Measurements from ENCODE around the gene ASIC2. TPM values are rescaled to one million over a fixed set of nuclear protein-coding genes. Genes with fewer than 3 reads are reported as not detected.

ASIC2 gene
- total and polyA plus RNA-seq, 2 donors (not counting 3 experiments of a cell fraction or from before 2014, with no cell fraction given): not detected

GRCh38 chr17:33322063-33322462 is 29.0 kb upstream of the ASIC2 start:
- H3K4me2 ChIP-seq (ENCODE audit: insufficient read depth, low read length): no peak overlapping the region
- H3K27me3 ChIP-seq (ENCODE audit: control insufficient read depth in 2 of 2, insufficient read depth in 2 of 2, low read length in 2 of 2): no peaks in the 10 kb centered on the region
- no peaks in the 10 kb centered on the region for H4K20me1 ChIP-seq (replicated peaks; ENCODE audit: control insufficient read depth, extremely low read depth, insufficient read depth, low read length)
- no peak overlapping the region for H2AFZ ChIP-seq (ENCODE audit: low read depth, low read length)
- ChIA-PET POLR2A (no interaction called here), CTCF (no interaction called here)
- no peak overlapping the region for H3K4me3 ChIP-seq (replicated peaks in 1 of 3; ENCODE audit: insufficient read depth in 1 of 3, low read depth in 1 of 3, low read length in 3 of 3)
- no peaks in the 10 kb centered on the region for H3K9me3 ChIP-seq (replicated peaks; ENCODE audit: control insufficient read depth, insufficient read depth, low read length)
- no TSS peak for BruUV-seq (replicated peaks)
- FAIRE-seq (no peak), DNase-seq (ENCODE audit: low read depth, low spot score) (no peak)
- dilution Hi-C loops (cut with MboI; ENCODE audit: extremely low pct_ligation_motif_present, low sequenced_read_pairs) (no loop called here), intact Hi-C loops (cut with micrococcal nuclease) (no loop called here)
- no peaks in the 10 kb centered on the region for H3K36me3 ChIP-seq (ENCODE audit: control insufficient read depth in 2 of 2, extremely low read depth in 1 of 2, insufficient read depth in 2 of 2, low read length in 2 of 2)
- H3K27ac ChIP-seq (ENCODE audit: insufficient read depth, low read depth, low read length): no peak overlapping the region
- H3K4me1 ChIP-seq (ENCODE audit: control insufficient read depth, extremely low read depth, insufficient read depth, low read length): no peaks in the 10 kb centered on the region
- no peaks in the 10 kb centered on the region for H3K9me1 ChIP-seq (replicated peaks; ENCODE audit: control insufficient read depth, extremely low read depth, insufficient read depth, low read length)
- no peaks in the 10 kb centered on the region for H3K79me2 ChIP-seq (ENCODE audit: control insufficient read depth, insufficient read depth, low read length)
- no peak overlapping the region for H3K9ac ChIP-seq (replicated peaks; ENCODE audit: extremely low read depth, insufficient read depth, low read length)
- no peak for TF ChIP-seq POLR2A (IDR thresholded peaks at IDR 0.05; ENCODE audit: low read depth, low read length)
- no peak for TF ChIP-seq MYC (IDR thresholded peaks at IDR 0.05; ENCODE audit: low read depth, low read length)
- TF ChIP-seq FOS (IDR thresholded peaks at IDR 0.05; ENCODE audit: borderline replicate concordance, insufficient read depth, low read length): no peak
- no peak for TF ChIP-seq JUN (IDR thresholded peaks at IDR 0.05; ENCODE audit: borderline replicate concordance, insufficient read depth, insufficient read length, low read depth)

GRCh38 chr17:33318241-33318640 is 25.1 kb upstream of the ASIC2 start:
- no peak overlapping the region for H3K4me3 ChIP-seq (replicated peaks in 1 of 3; ENCODE audit: insufficient read depth in 1 of 3, low read depth in 1 of 3, low read length in 3 of 3)
- H4K20me1 ChIP-seq (replicated peaks; ENCODE audit: control insufficient read depth, extremely low read depth, insufficient read depth, low read length): no peaks in the 10 kb centered on the region
- FAIRE-seq (no peak), DNase-seq (ENCODE audit: low read depth, low spot score) (no peak)
- intact Hi-C loops (cut with micrococcal nuclease): no loop called here
- no peak overlapping the region for H2AFZ ChIP-seq (ENCODE audit: low read depth, low read length)
- ChIA-PET POLR2A (no interaction called here), CTCF (interaction anchor here (1.8 kb wide), 1 partner anchor 23 kb away, joined by 5 read pairs; no protein-coding TSS in a partner anchor)
- dilution Hi-C loops (cut with MboI; ENCODE audit: extremely low pct_ligation_motif_present, low sequenced_read_pairs): no loop called here
- BruUV-seq (replicated peaks): no TSS peak
- no peaks in the 10 kb centered on the region for H3K36me3 ChIP-seq (ENCODE audit: control insufficient read depth in 2 of 2, extremely low read depth in 1 of 2, insufficient read depth in 2 of 2, low read length in 2 of 2)
- H3K27ac ChIP-seq (ENCODE audit: insufficient read depth, low read depth, low read length): no peak overlapping the region
- H3K4me2 ChIP-seq (ENCODE audit: insufficient read depth, low read length): no peak overlapping the region
- no peaks in the 10 kb centered on the region for H3K9me3 ChIP-seq (replicated peaks; ENCODE audit: control insufficient read depth, insufficient read depth, low read length)
- no peaks in the 10 kb centered on the region for H3K9me1 ChIP-seq (replicated peaks; ENCODE audit: control insufficient read depth, extremely low read depth, insufficient read depth, low read length)
- TF ChIP-seq MYC (IDR thresholded peaks at IDR 0.05; ENCODE audit: low read depth, low read length): no peak
- TF ChIP-seq EZH2 (IDR thresholded peaks at IDR 0.05; ENCODE audit: borderline replicate concordance, low read depth, low read length, severe bottlenecking): no peak
- TF ChIP-seq POLR2AphosphoS5 (IDR thresholded peaks at IDR 0.05; ENCODE audit: insufficient read depth, low read depth, low read length): no peak
- TF ChIP-seq CTCF (IDR thresholded peaks at IDR 0.05; ENCODE audit: extremely low read depth in 1 of 2, insufficient read depth in 1 of 2, low read depth in 1 of 2, low read length in 2 of 2): no peak
- TF ChIP-seq JUN (IDR thresholded peaks at IDR 0.05; ENCODE audit: borderline replicate concordance, insufficient read depth, insufficient read length, low read depth): no peak
- TF ChIP-seq FOS (IDR thresholded peaks at IDR 0.05; ENCODE audit: borderline replicate concordance, insufficient read depth, low read length): no peak
- TF ChIP-seq GATA2 (IDR thresholded peaks at IDR 0.05; ENCODE audit: insufficient read depth, insufficient read length, low read depth, low read length): no peak
- TF ChIP-seq MAX (IDR thresholded peaks at IDR 0.05; ENCODE audit: insufficient read depth, insufficient read length): no peak
- no peak for TF ChIP-seq POLR2A (IDR thresholded peaks at IDR 0.05; ENCODE audit: low read depth, low read length)
- no peak overlapping the region for H3K9ac ChIP-seq (replicated peaks; ENCODE audit: extremely low read depth, insufficient read depth, low read length)
- H3K79me2 ChIP-seq (ENCODE audit: control insufficient read depth, insufficient read depth, low read length): no peaks in the 10 kb centered on the region
- no peaks in the 10 kb centered on the region for H3K4me1 ChIP-seq (ENCODE audit: control insufficient read depth, extremely low read depth, insufficient read depth, low read length)
- H3K27me3 ChIP-seq (ENCODE audit: control insufficient read depth in 2 of 2, insufficient read depth in 2 of 2, low read length in 2 of 2): no peaks in the 10 kb centered on the region

Measured in endothelial cell of umbilical vein (primary cell).